ENCODE data around the gene ANP32A. TPM values are rescaled to one million over a fixed set of nuclear protein-coding genes. Genes with fewer than 3 reads are reported as not detected.
A peak's percentile ranks its signal among the peaks of the same experiment; 100 is the strongest.

The ANP32A gene
- polyA plus RNA-seq, 5 donors: 272 to 353 (median 306) TPM

DNA sequence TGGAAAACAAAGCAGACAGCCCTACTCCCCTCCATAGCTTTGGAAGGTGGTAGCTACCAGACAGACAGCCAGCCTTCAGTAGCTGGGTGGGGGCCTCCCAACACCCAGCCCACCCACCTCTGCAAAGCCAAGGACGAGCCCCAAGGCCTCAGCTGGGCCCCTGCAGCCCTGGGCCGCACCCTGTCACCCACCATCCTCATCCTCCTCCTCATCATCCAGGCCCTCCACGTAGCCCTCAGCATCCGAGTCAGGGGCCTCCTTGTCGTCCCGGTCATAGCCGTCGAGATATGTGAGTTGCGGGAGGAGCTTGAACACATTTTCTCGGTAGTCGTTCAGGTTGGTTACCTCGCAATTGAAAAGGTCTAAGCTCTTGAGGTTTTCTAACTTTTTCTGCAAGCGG lies 36.5 kb downstream of the ANP32A start:
- no peak for DNase-seq

GRCh38 chr15:68783226-68784058 lies 37.3 kb downstream of the ANP32A start:
- no peak for DNase-seq

DNA sequence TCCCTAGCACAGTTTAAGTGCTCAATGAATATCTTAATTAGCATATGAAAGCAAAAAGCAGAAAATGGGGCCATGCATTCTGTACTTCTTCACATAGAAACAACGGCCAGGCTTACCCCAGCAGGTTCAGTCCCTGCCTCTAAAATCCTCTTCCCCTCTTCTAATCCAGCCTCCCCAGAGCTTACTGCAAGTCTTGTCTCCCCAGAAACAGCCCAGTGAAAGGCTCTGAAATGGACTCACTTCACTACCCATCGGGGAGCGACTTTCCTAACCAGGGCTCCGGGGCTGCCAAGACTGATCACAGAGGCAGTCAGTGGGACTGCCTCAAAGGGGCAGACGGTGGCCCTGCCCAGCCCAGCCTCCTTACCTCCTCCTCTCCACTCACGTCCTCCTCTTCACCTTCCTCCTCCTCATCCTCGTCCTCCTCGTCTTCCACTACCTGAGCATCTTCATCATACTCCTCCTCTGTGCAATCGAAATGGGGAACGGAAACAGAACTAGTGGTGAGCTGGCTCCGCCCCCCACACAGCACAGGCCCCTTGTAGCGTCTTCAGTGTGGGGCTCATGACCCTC lies 38.0 kb downstream of the ANP32A start:
- DNase-seq: no peak

DNA sequence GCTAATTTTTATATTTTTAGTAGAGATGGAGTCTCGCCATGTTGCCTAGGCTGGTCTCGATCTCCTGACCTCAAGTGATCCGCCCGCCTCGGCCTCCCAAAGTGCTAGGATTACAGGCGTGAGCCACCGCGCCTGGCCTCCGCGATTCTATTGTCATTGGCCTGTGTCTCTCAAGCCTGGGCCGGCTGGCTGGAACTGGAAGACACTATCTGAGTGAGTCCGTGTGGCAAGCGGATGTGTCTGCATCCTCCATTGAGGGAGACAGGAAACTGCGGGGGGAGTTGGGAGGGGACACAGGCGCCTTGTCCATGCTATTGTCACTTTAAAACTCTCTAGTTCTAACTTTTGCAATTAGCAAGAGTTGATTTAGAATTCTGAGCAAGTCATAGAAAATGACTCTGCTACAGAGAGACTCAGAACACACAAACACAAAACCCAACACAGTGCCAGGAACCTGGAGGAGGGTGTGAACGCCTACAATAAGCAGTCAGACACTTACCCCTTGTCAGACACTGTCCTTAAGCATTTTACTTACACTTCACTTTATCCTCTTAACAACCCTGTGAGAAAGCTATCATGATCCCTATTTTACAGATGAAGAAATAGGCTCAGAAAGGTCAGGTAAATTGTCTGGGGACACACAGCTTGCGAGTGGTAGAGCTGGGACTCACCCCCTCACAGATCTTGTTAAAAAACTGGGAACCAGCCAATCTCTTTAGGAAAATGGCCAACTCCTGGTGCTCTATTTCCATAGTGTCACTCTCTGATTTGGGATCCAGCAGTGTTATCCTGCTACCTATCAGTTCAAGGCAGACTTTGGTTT lies 38.7 kb downstream of the ANP32A start:
- DNase-seq: no peak

- no peak for DNase-seq
Measured at GRCh38 chr15:68781217-68781616, 39.5 kb downstream of the ANP32A start.

GRCh38 chr15:68778876-68779275 lies 41.8 kb downstream of the ANP32A start:
- DNase-seq: no peak

DNA sequence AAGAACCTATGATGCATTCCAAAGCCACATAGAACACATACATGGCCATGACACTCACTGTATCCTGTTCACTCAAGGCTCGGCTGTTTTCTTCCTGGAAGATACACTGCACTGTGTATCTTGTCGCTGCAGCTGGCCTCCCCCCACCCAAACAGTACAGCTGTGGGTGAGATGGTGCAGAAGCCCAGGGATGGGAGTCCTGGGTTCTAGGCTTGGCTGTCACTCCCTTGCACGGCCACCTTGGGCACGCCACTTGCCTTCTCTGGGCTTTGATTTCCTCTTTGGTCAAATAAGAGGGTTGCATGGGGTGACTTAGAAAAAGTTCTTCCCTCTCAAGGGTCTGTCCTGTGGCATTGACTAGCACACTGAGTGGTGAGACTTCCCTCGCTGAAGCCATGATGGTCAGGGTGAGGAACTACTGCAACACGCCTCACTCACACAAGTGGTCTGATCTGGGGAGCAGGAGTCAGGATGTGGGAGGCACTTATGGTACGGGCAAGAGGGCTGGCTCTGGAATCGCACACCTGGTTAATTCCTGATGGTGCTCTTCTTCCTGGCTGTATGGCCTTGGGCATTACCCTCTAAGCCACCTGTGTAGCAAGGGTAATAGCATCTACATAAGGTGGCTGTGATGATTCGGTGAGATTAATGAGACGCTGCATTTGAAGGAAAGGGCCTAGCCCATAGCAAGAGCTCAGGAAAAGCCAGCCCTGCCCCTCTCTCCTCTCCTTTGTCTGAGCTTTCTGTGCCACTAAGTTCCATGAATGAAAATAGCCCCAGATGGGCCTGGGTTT lies 44.0 kb downstream of the ANP32A start:
- no peak for DNase-seq

DNA sequence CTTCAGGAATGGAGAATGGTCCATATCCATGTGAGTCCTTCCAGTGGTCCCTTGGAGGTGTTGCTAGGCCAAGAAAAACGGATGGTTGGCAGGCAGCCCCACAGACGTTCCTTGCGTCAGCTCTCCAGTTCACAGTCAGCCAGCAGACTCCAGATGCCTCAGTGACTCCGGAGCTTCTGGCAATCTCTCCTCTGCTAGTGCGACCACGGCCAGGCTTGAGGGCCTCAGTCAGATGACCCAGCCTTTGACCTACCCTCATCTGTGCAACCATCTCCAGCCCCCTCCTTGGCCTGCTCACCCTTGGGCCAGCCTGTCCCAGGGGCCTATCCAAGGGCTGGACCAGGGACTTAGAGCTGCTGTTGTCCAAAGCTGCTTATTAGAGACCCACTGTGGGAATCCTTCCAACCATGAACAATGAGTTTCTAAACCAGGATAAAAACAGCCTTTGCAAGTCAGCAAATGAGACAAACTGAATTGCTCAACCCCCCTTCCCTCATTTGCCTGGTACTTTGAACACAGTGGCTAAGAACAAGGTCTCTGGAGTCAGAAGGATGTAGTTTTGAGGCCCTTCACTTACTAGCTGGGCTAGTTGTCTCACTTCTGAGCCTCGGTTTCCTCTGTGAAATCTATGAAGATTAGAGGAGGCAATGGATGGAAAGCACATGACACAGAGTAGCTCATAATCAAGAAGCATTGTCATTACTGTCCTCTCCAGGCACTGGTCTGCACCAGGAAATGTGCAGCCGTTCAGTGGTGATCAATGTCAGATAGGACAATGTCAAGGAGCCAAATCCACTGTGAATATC lies 44.8 kb downstream of the ANP32A start:
- peak; percentile 80 to 88 for DNase-seq

- no peak for DNase-seq
Measured at GRCh38 chr15:68775236-68775577, 45.5 kb downstream of the ANP32A start.

DNA sequence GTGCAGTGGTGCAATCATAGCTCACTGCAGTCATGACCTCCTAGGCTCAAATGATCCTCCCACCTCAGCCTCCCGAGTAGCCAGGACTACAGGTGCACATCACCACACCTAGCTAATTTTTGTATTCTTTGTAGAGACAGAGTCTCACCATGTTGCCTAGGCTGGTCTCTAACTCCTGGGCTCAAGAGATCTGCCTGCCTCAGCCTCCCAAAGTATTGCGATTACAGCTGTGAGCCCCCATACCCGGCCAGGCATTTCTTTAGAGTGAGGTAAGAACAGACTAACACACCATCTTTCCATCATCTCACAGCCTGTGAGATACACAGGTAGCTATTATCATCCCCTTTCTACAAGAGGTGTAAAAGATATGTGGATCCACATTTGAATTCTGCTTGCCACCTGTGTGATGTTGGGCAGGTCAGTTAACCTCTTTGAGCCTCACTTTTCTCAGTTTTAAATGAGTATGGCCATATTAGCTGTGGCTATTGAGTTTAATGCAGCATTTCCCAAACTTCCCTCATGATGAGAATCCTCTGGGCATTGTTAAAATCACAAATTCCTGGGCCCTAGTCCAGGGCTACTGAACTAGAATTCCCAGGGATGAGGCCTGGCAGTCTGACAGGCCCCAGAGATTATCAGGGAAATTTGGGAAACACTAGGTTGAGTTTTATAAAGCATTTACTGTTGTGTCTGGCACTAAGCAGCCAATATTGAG lies 46.0 kb downstream of the ANP32A start:
- DNase-seq: peak; percentile 57 to 60

GRCh38 chr15:68774120-68774519 lies 46.6 kb downstream of the ANP32A start:
- no peak for DNase-seq

GRCh38 chr15:68773036-68773435 lies 47.7 kb downstream of the ANP32A start:
- DNase-seq: no peak

- no peak for DNase-seq
Measured at GRCh38 chr15:68770216-68770615, 50.5 kb downstream of the ANP32A start.

DNA sequence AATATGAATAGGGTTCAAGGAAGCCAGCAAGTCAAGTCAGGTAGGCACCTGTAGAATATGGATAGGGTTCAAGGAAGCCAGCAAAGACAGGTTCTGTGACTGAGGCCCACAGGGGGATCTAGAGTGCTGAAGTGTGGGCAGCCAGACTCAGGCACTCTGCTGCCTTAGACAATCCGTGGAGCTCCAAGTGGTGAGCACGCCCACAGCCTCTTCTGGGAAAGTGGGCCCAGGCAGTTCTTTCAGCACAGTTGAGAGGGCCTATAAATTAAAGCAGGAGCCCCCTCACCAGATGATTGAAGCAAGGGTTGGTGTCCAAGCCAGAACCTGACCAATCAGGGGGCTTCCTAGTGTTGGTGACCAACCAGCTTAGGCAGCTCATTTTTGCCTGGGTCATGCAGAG lies 51.0 kb downstream of the ANP32A start:
- no peak for DNase-seq

- no peak for DNase-seq
Measured at GRCh38 chr15:68768321-68768720, 52.4 kb downstream of the ANP32A start.

GRCh38 chr15:68767833-68768232 lies 52.9 kb downstream of the ANP32A start:
- DNase-seq: no peak

GRCh38 chr15:68765602-68766368 lies 54.9 kb downstream of the ANP32A start:
- DNase-seq: no peak

GRCh38 chr15:68764090-68764489 lies 56.6 kb downstream of the ANP32A start:
- DNase-seq: no peak

- DNase-seq: no peak
Measured at GRCh38 chr15:68763063-68763462, 57.6 kb downstream of the ANP32A start.

Measured in right lung (tissue), 5 donors.